Suprapubic skin (tissue), 3 donors: ENCODE results near the gene DMPK.

Experiments
- POLR2A ChIP-seq, 2 donors: fragments of 450-650 bp; IDR thresholded peaks; one replicate each; pipeline ENCODE4 v1.6.1; 2017; ENCODE audit warnings: antibody characterized with exemption in 2 of 2, mild to moderate bottlenecking in 2 of 2, moderate library complexity in 2 of 2
- TF ChIP-seq, protein P1 (sequence below), 2 donors: fragments of 200-600 bp in 1 of 2; fragments of 450-650 bp in 1 of 2; sonication (generic) in 1 of 2; IDR thresholded peaks; one replicate each; pipeline ENCODE4 v1.5.1; 2016 to 2019; ENCODE audit warnings: antibody characterized with exemption in 2 of 2, mild to moderate bottlenecking in 1 of 2, moderate library complexity in 1 of 2

DNA sequence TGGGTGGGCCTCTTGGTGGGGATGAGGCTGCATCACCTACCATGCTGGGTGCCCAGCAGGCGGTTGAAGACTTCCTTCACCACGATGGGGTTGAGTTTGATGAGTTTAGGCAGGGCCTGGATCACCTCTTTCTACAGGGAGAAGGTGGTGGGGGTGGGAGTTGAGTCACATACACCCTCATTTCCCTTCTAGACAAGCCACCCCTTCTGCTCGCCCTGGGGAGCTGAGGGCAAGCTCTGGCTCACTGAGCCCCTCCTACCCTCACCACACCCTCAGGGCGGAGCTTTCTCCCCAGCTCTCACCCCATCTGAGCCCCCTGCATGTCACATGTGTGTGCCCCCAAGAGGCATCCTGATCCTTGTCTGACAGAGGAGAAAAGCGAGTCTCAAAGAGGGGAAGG lies 40.4 kb upstream of the DMPK start:
- no peak for TF ChIP-seq POLR2A (IDR thresholded peaks at IDR 0.05)
- TF ChIP-seq, protein P1, sequence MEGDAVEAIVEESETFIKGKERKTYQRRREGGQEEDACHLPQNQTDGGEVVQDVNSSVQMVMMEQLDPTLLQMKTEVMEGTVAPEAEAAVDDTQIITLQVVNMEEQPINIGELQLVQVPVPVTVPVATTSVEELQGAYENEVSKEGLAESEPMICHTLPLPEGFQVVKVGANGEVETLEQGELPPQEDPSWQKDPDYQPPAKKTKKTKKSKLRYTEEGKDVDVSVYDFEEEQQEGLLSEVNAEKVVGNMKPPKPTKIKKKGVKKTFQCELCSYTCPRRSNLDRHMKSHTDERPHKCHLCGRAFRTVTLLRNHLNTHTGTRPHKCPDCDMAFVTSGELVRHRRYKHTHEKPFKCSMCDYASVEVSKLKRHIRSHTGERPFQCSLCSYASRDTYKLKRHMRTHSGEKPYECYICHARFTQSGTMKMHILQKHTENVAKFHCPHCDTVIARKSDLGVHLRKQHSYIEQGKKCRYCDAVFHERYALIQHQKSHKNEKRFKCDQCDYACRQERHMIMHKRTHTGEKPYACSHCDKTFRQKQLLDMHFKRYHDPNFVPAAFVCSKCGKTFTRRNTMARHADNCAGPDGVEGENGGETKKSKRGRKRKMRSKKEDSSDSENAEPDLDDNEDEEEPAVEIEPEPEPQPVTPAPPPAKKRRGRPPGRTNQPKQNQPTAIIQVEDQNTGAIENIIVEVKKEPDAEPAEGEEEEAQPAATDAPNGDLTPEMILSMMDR (IDR thresholded peaks at IDR 0.05): no peak
